ENCODE data around the gene OR5AC2.

OR5AC2 gene

GRCh38 chr3:98086873-98087272, at the start of gene OR5AC2:
TSS of gene OR5AC2 (plus strand) at chr3:98087173. CDS start at chr3:98087173, 0 bp downstream.
- Histone ChIP-seq H3K9me3 (replicated peaks; ENCODE audit: insufficient read depth, low read length) (no peaks in the 10 kb centered on the region), H3K27ac (ENCODE audit: low read length) (no peak within 1 kb of the TSS), H3K4me2 (ENCODE audit: low read depth, low read length) (no peak within 1 kb of the TSS), H4K20me1 (ENCODE audit: insufficient read depth, low read length) (no peaks in the 10 kb centered on the region), H2AFZ (ENCODE audit: low read length) (no peak within 1 kb of the TSS), H3K9ac (ENCODE audit: low read length) (no peak within 1 kb of the TSS), H3K4me1 (ENCODE audit: low read length) (no peaks in the 10 kb centered on the region), H3K36me3 (replicated peaks; ENCODE audit: insufficient read depth, low read length) (no peaks in the 10 kb centered on the region), H3F3A (ENCODE audit: insufficient read depth, low read length) (no peaks in the 10 kb centered on the region), H3K27me3 (replicated peaks; ENCODE audit: insufficient read depth, low read length) (no peaks in the 10 kb centered on the region), H3K79me2 (ENCODE audit: low read length) (no peaks in the 10 kb centered on the region), H3K4me3 (ENCODE audit: low read length) (no peak within 1 kb of the TSS), H3K9me2 (replicated peaks; ENCODE audit: insufficient read depth, low read length) (no peaks in the 10 kb centered on the region)
- DNase-seq = no peak
- TF ChIP-seq EZH2phosphoT487 (IDR thresholded peaks at IDR 0.05; ENCODE audit: low read length) = no peak
- no peak for TF ChIP-seq EZH2 (optimal IDR thresholded peaks at IDR 0.05; ENCODE audit: low read depth, low read length)
- no peak for TF ChIP-seq CTCF (IDR thresholded peaks at IDR 0.05; ENCODE audit: low read length)

DNA sequence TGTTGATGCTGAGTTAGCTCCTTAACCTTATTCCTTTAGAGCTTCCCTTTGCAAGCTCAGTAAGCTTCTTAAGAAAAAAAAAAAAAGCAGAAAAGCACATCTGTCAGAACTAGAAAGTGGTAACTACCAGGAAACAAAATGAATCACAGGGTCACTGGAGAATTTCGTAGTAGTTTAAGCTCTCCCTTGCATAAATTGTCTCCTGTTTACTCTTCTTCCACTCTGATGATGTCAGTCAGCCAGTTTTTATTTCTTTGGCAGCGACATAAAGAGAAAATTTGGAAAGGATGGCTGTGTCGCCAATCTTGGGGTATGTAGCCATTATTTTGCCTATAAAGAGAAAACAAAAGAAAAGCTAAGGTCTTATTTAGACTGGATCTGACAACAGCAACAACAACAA, 48.7 kb upstream of the OR5AC2 start:
- Histone ChIP-seq H3K4me3 (ENCODE audit: low read length) (no peak overlapping the region), H4K20me1 (ENCODE audit: insufficient read depth, low read length) (no peaks in the 10 kb centered on the region), H3K9me3 (replicated peaks; ENCODE audit: insufficient read depth, low read length) (no peaks in the 10 kb centered on the region), H3F3A (ENCODE audit: insufficient read depth, low read length) (no peaks in the 10 kb centered on the region), H3K27me3 (replicated peaks; ENCODE audit: insufficient read depth, low read length) (no peaks in the 10 kb centered on the region), H3K36me3 (replicated peaks; ENCODE audit: insufficient read depth, low read length) (no peaks in the 10 kb centered on the region), H3K9ac (ENCODE audit: low read length) (no peak overlapping the region), H3K4me1 (ENCODE audit: low read length) (no peaks in the 10 kb centered on the region), H3K27ac (ENCODE audit: low read length) (no peak overlapping the region), H3K79me2 (ENCODE audit: low read length) (no peaks in the 10 kb centered on the region), H3K9me2 (replicated peaks; ENCODE audit: insufficient read depth, low read length) (no peaks in the 10 kb centered on the region), H2AFZ (ENCODE audit: low read length) (no peak overlapping the region), H3K4me2 (ENCODE audit: low read depth, low read length) (no peak overlapping the region)
- TF ChIP-seq CTCF (IDR thresholded peaks at IDR 0.05; ENCODE audit: low read length) (no peak), EZH2phosphoT487 (IDR thresholded peaks at IDR 0.05; ENCODE audit: low read length) (no peak), EZH2 (optimal IDR thresholded peaks at IDR 0.05; ENCODE audit: low read depth, low read length) (no peak)
- no peak for DNase-seq

DNA sequence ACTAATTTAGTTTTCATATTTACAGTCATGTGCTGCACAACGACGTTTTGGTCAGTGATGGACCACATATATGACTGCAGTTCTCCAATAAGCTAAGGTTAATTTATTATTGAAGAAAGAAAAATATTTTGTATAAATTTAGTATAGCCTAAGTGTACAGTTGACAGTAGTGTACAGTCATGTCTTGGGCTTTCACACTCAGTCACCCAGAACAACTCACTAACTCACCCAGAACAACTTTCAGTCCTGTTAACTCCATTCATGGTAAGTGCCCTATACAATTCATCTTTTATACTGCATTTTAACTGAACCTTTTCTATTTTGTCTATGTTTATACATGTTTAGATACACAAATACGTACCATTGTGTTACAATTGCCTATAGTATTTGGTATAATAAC, 48.1 kb upstream of the OR5AC2 start:
- no peaks in the 10 kb centered on the region for H3K36me3 ChIP-seq (replicated peaks; ENCODE audit: insufficient read depth, low read length)
- no peaks in the 10 kb centered on the region for H3K4me1 ChIP-seq (ENCODE audit: low read length)
- H3K27me3 ChIP-seq (replicated peaks; ENCODE audit: insufficient read depth, low read length) = no peaks in the 10 kb centered on the region
- no peaks in the 10 kb centered on the region for H3F3A ChIP-seq (ENCODE audit: insufficient read depth, low read length)
- H4K20me1 ChIP-seq (ENCODE audit: insufficient read depth, low read length) = no peaks in the 10 kb centered on the region
- H3K9ac ChIP-seq (ENCODE audit: low read length) = no peak overlapping the region
- H3K9me2 ChIP-seq (replicated peaks; ENCODE audit: insufficient read depth, low read length) = no peaks in the 10 kb centered on the region
- no peaks in the 10 kb centered on the region for H3K9me3 ChIP-seq (replicated peaks; ENCODE audit: insufficient read depth, low read length)
- no peak for DNase-seq
- H2AFZ ChIP-seq (ENCODE audit: low read length) = peak overlapping the region; percentile 57
- no peak overlapping the region for H3K27ac ChIP-seq (ENCODE audit: low read length)
- H3K79me2 ChIP-seq (ENCODE audit: low read length) = no peaks in the 10 kb centered on the region
- TF ChIP-seq CTCF (IDR thresholded peaks at IDR 0.05; ENCODE audit: low read length) (no peak), EZH2phosphoT487 (IDR thresholded peaks at IDR 0.05; ENCODE audit: low read length) (no peak), EZH2 (optimal IDR thresholded peaks at IDR 0.05; ENCODE audit: low read depth, low read length) (no peak)
- peak overlapping the region; percentile 58 for H3K4me3 ChIP-seq (ENCODE audit: low read length)
- peak overlapping the region; percentile 68 for H3K4me2 ChIP-seq (ENCODE audit: low read depth, low read length)

All from MM.1S (cell line).